HG03565 (cell line): ENCODE data around the gene PPP1R9A.

Experiments
- ATAC-seq: cut with Tn5 transposase; IDR thresholded peaks from one replicate; pipeline ENCODE4 v1.9.1; 2021; ENCODE audit warnings: mild to moderate bottlenecking, moderate library complexity; ENCODE audit not compliant: unreplicated experiment

Gene PPP1R9A

GRCh38 chr7:95191795-95192194 lies 284.4 kb downstream of the PPP1R9A start:
- no peak for ATAC-seq

- ATAC-seq: no peak
These were observed 291.5 kb downstream of the PPP1R9A start for GRCh38 chr7:95198863-95199262.

GRCh38 chr7:95199779-95200558 lies 292.6 kb downstream of the PPP1R9A start:
- ATAC-seq: no peak

- no peak for ATAC-seq
These were observed 293.3 kb downstream of the PPP1R9A start for GRCh38 chr7:95200741-95201140.

- ATAC-seq: no peak
These were observed 294.3 kb downstream of the PPP1R9A start for GRCh38 chr7:95201727-95202126.

GRCh38 chr7:95204618-95205017 lies 297.2 kb downstream of the PPP1R9A start:
- no peak for ATAC-seq

GRCh38 chr7:95205665-95206225 lies 298.4 kb downstream of the PPP1R9A start:
- ATAC-seq: no peak

GRCh38 chr7:95209276-95209675 lies 301.9 kb downstream of the PPP1R9A start:
- ATAC-seq: no peak

- no peak for ATAC-seq
These were observed 302.4 kb downstream of the PPP1R9A start for GRCh38 chr7:95209788-95210187.

GRCh38 chr7:95213148-95213547 lies 305.8 kb downstream of the PPP1R9A start:
- ATAC-seq: no peak

GRCh38 chr7:95213809-95214492 lies 306.6 kb downstream of the PPP1R9A start:
- ATAC-seq: no peak

GRCh38 chr7:95219721-95220120 lies 312.3 kb downstream of the PPP1R9A start:
- no peak for ATAC-seq

GRCh38 chr7:95220328-95220727 lies 312.9 kb downstream of the PPP1R9A start:
- no peak for ATAC-seq

- ATAC-seq: no peak
These were observed 317.9 kb downstream of the PPP1R9A start for GRCh38 chr7:95225301-95225700.

GRCh38 chr7:95229301-95229700 lies 321.9 kb downstream of the PPP1R9A start:
- no peak for ATAC-seq

GRCh38 chr7:95238252-95238943 lies 331.0 kb downstream of the PPP1R9A start:
- no peak for ATAC-seq

- ATAC-seq: no peak
These were observed 333.5 kb downstream of the PPP1R9A start for GRCh38 chr7:95240921-95241320.

GRCh38 chr7:95242266-95242665 lies 334.9 kb downstream of the PPP1R9A start:
- ATAC-seq: no peak

- no peak for ATAC-seq
These were observed 337.2 kb downstream of the PPP1R9A start for GRCh38 chr7:95244616-95245015.

- no peak for ATAC-seq
These were observed 338.6 kb downstream of the PPP1R9A start for GRCh38 chr7:95245828-95246500.

GRCh38 chr7:95246831-95247370 lies 339.5 kb downstream of the PPP1R9A start:
- peak; percentile 80 for ATAC-seq
